ENCODE data around the gene MEIOC. TPM values are rescaled to one million over a fixed set of nuclear protein-coding genes. Genes with fewer than 3 reads are reported as not detected.

Gene MEIOC
- total RNA-seq, 2 donors from 2014 or later, result 21.8 TPM; not detected in 1

- no peak for DNase-seq (ENCODE audit: low spot score)
- no peaks in the 10 kb centered on the region for H3K36me3 ChIP-seq
- H3K4me1 ChIP-seq (replicated peaks), result no peaks in the 10 kb centered on the region
- WGBS, result 79% methylated on average over 5 of the region's 5 CpGs
- no peak overlapping the region for H3K27ac ChIP-seq
- no peaks in the 10 kb centered on the region for H3K9me3 ChIP-seq
- no peak for TF ChIP-seq POLR2AphosphoS5 (IDR thresholded peaks at IDR 0.05)
- no peak for TF ChIP-seq POLR2A (IDR thresholded peaks at IDR 0.05)
- no peak for TF ChIP-seq CTCF (IDR thresholded peaks at IDR 0.05)
- H3K4me3 ChIP-seq, result no peak overlapping the region
- H3K27me3 ChIP-seq (replicated peaks; ENCODE audit: insufficient read depth), result peaks cover 11% of the 10 kb centered on the region
- intact Hi-C loops (cut with DNase I), result no loop called here
These were observed 5.0 kb upstream of the MEIOC start for GRCh38 chr17:44651228-44651627.

GRCh38 chr17:44652727-44653126, 3.5 kb upstream of the MEIOC start:
- no peak overlapping the region for H3K4me3 ChIP-seq
- TF ChIP-seq POLR2AphosphoS5 (IDR thresholded peaks at IDR 0.05) (no peak), POLR2A (IDR thresholded peaks at IDR 0.05) (no peak)
- DNase-seq (ENCODE audit: low spot score), result no peak
- no peaks in the 10 kb centered on the region for H3K36me3 ChIP-seq
- WGBS, result 83% methylated on average over 8 of the region's 8 CpGs
- H3K27ac ChIP-seq, result no peak overlapping the region
- no peaks in the 10 kb centered on the region for H3K9me3 ChIP-seq
- no peaks in the 10 kb centered on the region for H3K4me1 ChIP-seq (replicated peaks)
- intact Hi-C loops (cut with DNase I), result no loop called here
- H3K27me3 ChIP-seq (replicated peaks; ENCODE audit: insufficient read depth), result peaks cover 17% of the 10 kb centered on the region

- intact Hi-C loops (cut with DNase I), result no loop called here
- Histone ChIP-seq H3K27ac (no peak overlapping the region), H3K27me3 (replicated peaks; ENCODE audit: insufficient read depth) (peaks cover 17% of the 10 kb centered on the region), H3K4me1 (replicated peaks) (no peaks in the 10 kb centered on the region), H3K36me3 (no peaks in the 10 kb centered on the region), H3K4me3 (no peak overlapping the region), H3K9me3 (no peaks in the 10 kb centered on the region)
- TF ChIP-seq CTCF (IDR thresholded peaks at IDR 0.05) (no peak), POLR2AphosphoS5 (IDR thresholded peaks at IDR 0.05) (no peak), POLR2A (IDR thresholded peaks at IDR 0.05) (no peak)
- no peak for DNase-seq (ENCODE audit: low spot score)
- WGBS, result 95% methylated on average over 3 of the region's 3 CpGs
These were observed 2.9 kb upstream of the MEIOC start for GRCh38 chr17:44653384-44653783.

- H3K36me3 ChIP-seq, result no peaks in the 10 kb centered on the region
- no peak overlapping the region for H3K4me3 ChIP-seq
- H3K9me3 ChIP-seq, result no peaks in the 10 kb centered on the region
- WGBS, result 72% methylated on average over 1 of the region's 1 CpG
- no peaks in the 10 kb centered on the region for H3K4me1 ChIP-seq (replicated peaks)
- no peak overlapping the region for H3K27ac ChIP-seq
- TF ChIP-seq POLR2AphosphoS5 (IDR thresholded peaks at IDR 0.05) (no peak), CTCF (IDR thresholded peaks at IDR 0.05) (no peak), POLR2A (IDR thresholded peaks at IDR 0.05) (no peak)
- no peak for DNase-seq (ENCODE audit: low spot score)
- intact Hi-C loops (cut with DNase I), result no loop called here
- peaks cover 17% of the 10 kb centered on the region for H3K27me3 ChIP-seq (replicated peaks; ENCODE audit: insufficient read depth)
These were observed 2.3 kb upstream of the MEIOC start for GRCh38 chr17:44653954-44654353.

GRCh38 chr17:44661835-44662234, 5.6 kb downstream of the MEIOC start:
- Histone ChIP-seq H3K9me3 (no peaks in the 10 kb centered on the region), H3K4me1 (replicated peaks) (no peaks in the 10 kb centered on the region), H3K27ac (no peak overlapping the region), H3K36me3 (no peaks in the 10 kb centered on the region), H3K27me3 (replicated peaks; ENCODE audit: insufficient read depth) (peaks cover 2% of the 10 kb centered on the region), H3K4me3 (no peak overlapping the region)
- intact Hi-C loops (cut with DNase I), result no loop called here
- 94% methylated on average over 2 of the region's 2 CpGs for WGBS
- DNase-seq (ENCODE audit: low spot score), result no peak
- TF ChIP-seq CTCF (IDR thresholded peaks at IDR 0.05) (no peak), POLR2AphosphoS5 (IDR thresholded peaks at IDR 0.05) (no peak), POLR2A (IDR thresholded peaks at IDR 0.05) (no peak)

All from prostate gland (tissue), 2 donors.